Measurements from ENCODE around the gene ADAM12. TPM values are rescaled to one million over a fixed set of nuclear protein-coding genes. Genes with fewer than 3 reads are reported as not detected.
"Not testable (repeated sequence)": the region's sequence is repeated elsewhere in the genome, so short reads cannot be mapped to it uniquely, and the experiment has no call there.

Gene ADAM12
- total RNA-seq, 1 donor: under 0.01 TPM

DNA sequence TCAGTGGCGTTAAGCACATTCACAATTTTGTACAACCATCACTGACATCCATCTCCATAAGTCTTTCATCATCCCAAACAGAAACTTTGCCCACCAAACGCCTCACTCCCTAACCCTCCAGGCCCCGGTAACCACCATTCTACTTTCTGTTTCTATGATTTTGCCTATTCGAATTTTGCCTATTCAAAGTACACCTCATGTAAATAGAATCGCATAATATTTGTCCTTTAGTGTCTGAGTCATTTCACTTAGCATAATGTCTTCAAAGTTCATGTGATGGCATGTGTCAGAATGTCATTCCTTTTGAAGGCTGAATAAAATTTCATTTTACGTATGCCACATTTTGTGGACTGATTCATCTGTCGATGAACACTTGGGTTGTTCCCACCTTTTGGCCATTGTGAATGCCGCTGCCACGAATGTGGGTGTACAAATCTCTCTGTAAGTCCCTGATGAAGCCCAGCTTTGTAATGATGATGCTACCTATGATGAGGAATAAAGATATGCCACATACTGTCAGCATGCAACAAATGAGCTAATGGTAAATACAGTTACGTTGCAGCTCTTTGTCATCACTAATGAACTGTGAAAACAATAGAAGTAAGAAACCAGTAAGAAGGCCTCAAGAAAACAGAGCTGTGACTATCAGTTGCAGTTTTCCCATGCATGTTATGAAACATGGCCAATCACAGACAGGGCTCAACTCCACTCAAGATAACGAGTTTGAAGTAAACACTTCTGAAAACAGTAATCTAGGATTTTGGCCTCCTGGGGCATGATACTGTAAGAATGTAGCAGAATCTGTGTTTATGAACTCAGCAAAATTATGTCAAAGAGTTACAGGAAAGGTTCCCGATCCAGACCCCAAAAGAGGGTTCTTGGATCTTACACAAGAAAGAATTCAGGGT is 120.0 kb downstream of the ADAM12 start:
- no peak for DNase-seq (ENCODE audit: low read depth in 2 of 3, low spot score in 2 of 3)

DNA sequence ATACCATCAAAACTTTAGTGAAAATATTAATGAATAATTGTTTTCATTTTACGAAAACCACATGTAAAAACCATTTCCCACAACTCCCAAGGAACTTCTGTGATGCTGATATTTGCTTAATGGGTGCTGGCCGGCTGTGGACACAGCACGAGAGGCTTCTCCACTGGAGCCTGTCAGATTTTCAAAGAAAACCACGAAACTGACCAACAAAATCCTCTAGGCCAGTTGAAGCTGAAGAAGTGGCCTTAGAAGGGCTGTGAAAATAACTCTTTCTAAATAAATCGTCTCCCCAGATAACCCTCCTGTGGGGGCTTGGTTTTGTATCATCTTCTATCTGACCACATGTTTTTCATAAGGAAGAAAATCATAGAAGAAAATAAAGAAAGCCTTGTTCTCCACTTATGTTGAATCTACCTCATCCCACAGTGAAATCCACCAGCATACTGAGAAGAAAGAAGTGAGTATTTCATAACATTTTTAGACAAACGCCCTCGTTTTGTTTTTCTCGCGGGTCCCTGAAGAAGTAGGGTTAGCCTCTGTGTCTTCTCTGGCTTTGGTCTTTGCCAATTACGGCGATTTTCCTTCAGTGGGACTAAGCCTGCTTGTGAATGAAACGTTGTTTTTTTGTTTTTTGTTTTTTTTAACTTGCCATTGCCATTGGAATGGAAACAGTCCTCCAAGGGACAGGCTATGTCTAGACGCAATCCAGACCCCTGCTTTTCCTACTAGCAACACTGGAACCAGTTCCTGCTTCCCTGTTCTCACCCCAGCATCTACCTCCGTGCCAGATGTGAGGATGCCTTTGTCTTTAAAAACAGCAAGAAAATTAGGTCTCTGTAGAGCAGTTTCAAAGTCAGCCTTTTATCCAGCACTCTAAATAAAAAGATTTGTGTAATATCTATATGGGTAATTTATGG is 123.9 kb downstream of the ADAM12 start:
- DNase-seq (ENCODE audit: low read depth in 2 of 3, low spot score in 2 of 3): no peak

- DNase-seq (ENCODE audit: low read depth in 2 of 3, low spot score in 2 of 3): no peak
These were observed 125.1 kb downstream of the ADAM12 start for GRCh38 chr10:126263006-126263676.

GRCh38 chr10:126262233-126262838 is 125.9 kb downstream of the ADAM12 start:
- DNase-seq (ENCODE audit: low read depth in 2 of 3, low spot score in 2 of 3): no peak

DNA sequence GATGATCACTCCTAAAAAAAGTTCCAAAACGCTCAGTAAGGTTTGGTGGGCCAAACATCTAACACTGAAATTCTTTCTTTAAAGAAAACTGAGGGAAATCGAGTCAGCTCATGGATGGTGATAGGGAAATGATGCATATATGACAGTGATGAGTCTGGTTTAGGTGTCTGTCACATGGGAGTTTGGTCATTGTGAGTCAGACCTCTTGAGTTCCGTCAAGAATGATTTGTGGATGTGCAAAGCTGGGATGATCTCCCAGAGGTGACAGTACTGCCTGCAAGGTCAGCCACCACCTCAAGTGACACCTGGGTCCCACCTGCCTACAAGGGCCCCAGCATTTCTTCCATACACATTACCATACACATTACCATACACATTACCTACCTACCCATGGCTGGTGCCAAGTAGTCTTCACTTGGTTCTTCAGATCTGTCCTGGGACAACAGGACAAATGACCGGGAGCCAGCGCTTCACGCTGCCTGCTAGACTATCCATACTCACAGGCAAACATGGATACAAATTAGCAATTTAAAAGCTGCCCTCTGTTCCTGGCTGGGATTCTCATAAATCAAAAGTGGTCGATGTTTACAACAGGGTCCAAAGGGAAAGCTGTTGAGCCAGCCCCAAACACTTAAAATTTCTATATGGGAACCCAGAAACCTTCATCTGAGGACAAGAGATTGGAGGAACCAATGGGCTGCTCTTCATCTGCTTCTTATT is 128.4 kb downstream of the ADAM12 start:
- no peak for DNase-seq (ENCODE audit: low read depth in 2 of 3, low spot score in 2 of 3)

GRCh38 chr10:126256864-126257263 is 131.4 kb downstream of the ADAM12 start:
- no peak for DNase-seq (ENCODE audit: low read depth in 2 of 3, low spot score in 2 of 3)

DNA sequence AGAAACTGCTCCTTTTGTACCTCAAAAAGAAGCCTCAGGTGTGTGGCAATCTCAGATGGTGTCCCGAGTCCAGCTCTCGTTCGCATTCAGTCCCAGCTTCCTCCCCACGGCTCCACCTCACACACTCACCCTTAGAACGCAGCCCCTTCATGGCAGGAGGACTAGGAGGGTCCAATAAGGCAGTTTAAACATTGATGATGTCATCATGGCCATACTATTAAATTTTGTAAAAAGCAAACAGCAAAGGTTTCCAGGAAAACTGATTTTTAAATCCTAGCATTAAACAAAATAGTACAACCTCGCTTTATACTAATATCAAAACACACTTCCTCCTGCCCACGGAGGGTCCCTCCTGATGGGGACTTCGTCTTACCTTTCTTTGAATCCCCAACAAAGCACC is 133.0 kb downstream of the ADAM12 start:
- no peak for DNase-seq (ENCODE audit: low read depth in 2 of 3, low spot score in 2 of 3)

DNA sequence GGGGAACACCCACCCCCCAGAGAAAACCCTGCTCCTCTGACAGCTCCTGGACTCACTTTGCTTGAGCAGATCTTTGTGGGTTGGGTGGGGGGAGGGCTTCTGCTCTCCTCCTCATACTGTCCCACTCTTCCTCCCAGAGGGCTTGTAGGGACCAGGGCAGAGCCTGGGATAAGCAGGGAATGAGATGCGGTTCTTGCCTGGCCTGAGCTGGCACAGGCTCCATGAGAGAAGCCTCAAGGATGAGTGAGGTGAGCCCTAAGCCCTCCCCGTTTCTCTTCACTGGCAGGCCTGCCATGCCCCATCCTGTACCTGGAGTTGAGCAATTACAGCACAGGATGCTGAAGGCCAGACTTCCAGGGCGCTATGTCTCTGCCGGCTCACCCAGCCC is 134.7 kb downstream of the ADAM12 start:
- no peak for DNase-seq (ENCODE audit: low read depth in 2 of 3, low spot score in 2 of 3)

- DNase-seq (ENCODE audit: low read depth in 2 of 3, low spot score in 2 of 3): no peak
These were observed 135.2 kb downstream of the ADAM12 start for GRCh38 chr10:126252884-126253610.

DNA sequence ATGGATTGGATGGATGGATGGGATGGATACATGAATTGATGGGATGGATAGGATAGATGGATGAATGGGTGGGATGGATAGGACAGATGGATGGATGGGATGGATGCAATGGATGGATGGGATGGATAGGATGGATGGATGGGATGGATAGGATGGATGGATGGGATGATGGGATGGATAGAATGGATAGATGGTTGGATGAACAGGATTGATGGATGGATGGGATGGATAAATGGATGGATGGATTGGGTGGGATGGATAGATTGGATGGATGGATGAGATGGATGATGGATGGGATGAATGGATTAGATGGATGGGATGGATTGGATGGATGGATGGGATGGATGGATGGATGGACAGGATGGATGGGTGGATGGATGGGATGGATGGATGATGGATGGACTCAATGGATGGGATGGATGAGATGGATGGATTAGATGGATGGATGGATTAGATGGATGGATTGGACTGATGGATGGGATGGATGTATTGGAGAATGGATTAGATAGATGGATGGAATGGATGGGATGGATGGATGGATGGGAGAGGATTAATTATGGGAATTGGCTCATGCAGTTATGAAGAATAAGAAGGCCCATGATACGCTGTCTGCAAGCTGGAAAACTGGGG is 136.4 kb downstream of the ADAM12 start:
- DNase-seq (ENCODE audit: low read depth in 2 of 3, low spot score in 2 of 3): no peak

GRCh38 chr10:126250527-126251310 is 137.6 kb downstream of the ADAM12 start:
- no peak for DNase-seq (ENCODE audit: low read depth in 2 of 3, low spot score in 2 of 3)

GRCh38 chr10:126250045-126250444 is 138.2 kb downstream of the ADAM12 start:
- no peak for DNase-seq (ENCODE audit: low read depth in 2 of 3, low spot score in 2 of 3)

GRCh38 chr10:126247446-126247975 is 140.8 kb downstream of the ADAM12 start:
- no peak for DNase-seq (ENCODE audit: low read depth in 2 of 3, low spot score in 2 of 3)

GRCh38 chr10:126246396-126246795 is 141.9 kb downstream of the ADAM12 start:
- DNase-seq (ENCODE audit: low read depth in 2 of 3, low spot score in 2 of 3): not testable (repeated sequence)

- DNase-seq (ENCODE audit: low read depth in 2 of 3, low spot score in 2 of 3): no peak
These were observed 142.8 kb downstream of the ADAM12 start for GRCh38 chr10:126245501-126245900.

- DNase-seq (ENCODE audit: low read depth in 2 of 3, low spot score in 2 of 3): no peak
These were observed 144.3 kb downstream of the ADAM12 start for GRCh38 chr10:126243971-126244370.

GRCh38 chr10:126243306-126243705 is 145.0 kb downstream of the ADAM12 start:
- no peak for DNase-seq (ENCODE audit: low read depth in 2 of 3, low spot score in 2 of 3)
